Measurements from ENCODE around the gene ANKRD2. TPM values are rescaled to one million over a fixed set of nuclear protein-coding genes. Genes with fewer than 3 reads are reported as not detected.
"Not testable (repeated sequence)": the region's sequence is repeated elsewhere in the genome, so short reads cannot be mapped to it uniquely, and the experiment has no call there.

ANKRD2 gene
- total and polyA plus RNA-seq, 10 of the 15 experiments (the other 5 are each of a cell fraction or from before 2014, with no cell fraction given), result 0.18 to 0.23 TPM; not detected in 8

DNA sequence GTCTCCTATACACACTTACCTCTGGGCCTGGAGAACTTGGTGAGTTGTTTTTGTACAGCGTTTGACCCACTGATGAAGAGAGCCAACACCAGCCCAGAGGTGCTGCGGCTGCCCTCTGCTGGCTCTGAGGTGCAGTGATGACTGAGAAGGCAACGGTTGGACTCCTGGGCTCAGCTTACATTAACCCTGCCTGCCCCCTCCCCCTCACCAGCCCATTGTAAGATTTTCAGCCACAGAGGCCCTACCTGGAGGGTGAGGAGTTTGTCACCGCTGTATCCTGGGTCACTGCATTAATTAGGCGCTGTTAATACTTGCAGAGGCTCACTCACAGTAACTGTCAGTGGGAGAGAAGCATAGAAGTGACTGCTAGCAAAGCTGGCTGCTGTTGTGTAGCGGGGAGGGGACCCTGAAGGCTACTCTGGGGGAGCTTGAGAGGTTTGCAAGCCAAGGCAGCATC lies 19.0 kb upstream of the ANKRD2 start (continued):
- TF ChIP-seq, protein P1, sequence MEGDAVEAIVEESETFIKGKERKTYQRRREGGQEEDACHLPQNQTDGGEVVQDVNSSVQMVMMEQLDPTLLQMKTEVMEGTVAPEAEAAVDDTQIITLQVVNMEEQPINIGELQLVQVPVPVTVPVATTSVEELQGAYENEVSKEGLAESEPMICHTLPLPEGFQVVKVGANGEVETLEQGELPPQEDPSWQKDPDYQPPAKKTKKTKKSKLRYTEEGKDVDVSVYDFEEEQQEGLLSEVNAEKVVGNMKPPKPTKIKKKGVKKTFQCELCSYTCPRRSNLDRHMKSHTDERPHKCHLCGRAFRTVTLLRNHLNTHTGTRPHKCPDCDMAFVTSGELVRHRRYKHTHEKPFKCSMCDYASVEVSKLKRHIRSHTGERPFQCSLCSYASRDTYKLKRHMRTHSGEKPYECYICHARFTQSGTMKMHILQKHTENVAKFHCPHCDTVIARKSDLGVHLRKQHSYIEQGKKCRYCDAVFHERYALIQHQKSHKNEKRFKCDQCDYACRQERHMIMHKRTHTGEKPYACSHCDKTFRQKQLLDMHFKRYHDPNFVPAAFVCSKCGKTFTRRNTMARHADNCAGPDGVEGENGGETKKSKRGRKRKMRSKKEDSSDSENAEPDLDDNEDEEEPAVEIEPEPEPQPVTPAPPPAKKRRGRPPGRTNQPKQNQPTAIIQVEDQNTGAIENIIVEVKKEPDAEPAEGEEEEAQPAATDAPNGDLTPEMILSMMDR (IDR thresholded peaks at IDR 0.05 in 2 of 3, conservative IDR thresholded peaks at IDR 0.05 in 1 of 3; ENCODE audit: control insufficient read depth in 2 of 3, extremely low read depth in 1 of 3, insufficient read depth in 1 of 3, low read depth in 3 of 3, low read length in 3 of 3), result peak; percentile 80 to 94 (median 89)
- TF ChIP-seq, protein P2, sequence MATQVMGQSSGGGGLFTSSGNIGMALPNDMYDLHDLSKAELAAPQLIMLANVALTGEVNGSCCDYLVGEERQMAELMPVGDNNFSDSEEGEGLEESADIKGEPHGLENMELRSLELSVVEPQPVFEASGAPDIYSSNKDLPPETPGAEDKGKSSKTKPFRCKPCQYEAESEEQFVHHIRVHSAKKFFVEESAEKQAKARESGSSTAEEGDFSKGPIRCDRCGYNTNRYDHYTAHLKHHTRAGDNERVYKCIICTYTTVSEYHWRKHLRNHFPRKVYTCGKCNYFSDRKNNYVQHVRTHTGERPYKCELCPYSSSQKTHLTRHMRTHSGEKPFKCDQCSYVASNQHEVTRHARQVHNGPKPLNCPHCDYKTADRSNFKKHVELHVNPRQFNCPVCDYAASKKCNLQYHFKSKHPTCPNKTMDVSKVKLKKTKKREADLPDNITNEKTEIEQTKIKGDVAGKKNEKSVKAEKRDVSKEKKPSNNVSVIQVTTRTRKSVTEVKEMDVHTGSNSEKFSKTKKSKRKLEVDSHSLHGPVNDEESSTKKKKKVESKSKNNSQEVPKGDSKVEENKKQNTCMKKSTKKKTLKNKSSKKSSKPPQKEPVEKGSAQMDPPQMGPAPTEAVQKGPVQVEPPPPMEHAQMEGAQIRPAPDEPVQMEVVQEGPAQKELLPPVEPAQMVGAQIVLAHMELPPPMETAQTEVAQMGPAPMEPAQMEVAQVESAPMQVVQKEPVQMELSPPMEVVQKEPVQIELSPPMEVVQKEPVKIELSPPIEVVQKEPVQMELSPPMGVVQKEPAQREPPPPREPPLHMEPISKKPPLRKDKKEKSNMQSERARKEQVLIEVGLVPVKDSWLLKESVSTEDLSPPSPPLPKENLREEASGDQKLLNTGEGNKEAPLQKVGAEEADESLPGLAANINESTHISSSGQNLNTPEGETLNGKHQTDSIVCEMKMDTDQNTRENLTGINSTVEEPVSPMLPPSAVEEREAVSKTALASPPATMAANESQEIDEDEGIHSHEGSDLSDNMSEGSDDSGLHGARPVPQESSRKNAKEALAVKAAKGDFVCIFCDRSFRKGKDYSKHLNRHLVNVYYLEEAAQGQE (IDR thresholded peaks at IDR 0.05; ENCODE audit: low read depth, low read length), result no peak
- no peak for TF ChIP-seq NBN (IDR thresholded peaks at IDR 0.05)
- TF ChIP-seq SUPT20H (IDR thresholded peaks at IDR 0.05; ENCODE audit: borderline replicate concordance, control insufficient read depth, low read depth, low read length), result no peak
- TF ChIP-seq GATAD2B (conservative IDR thresholded peaks at IDR 0.05; ENCODE audit: low read depth), result no peak
- TF ChIP-seq ZNF622 (IDR thresholded peaks at IDR 0.05), result no peak
- TF ChIP-seq YY1 (IDR thresholded peaks at IDR 0.05; ENCODE audit: low read depth, low read length), result peak; percentile 45; the same call in 1 of the 2 replicates

DNA sequence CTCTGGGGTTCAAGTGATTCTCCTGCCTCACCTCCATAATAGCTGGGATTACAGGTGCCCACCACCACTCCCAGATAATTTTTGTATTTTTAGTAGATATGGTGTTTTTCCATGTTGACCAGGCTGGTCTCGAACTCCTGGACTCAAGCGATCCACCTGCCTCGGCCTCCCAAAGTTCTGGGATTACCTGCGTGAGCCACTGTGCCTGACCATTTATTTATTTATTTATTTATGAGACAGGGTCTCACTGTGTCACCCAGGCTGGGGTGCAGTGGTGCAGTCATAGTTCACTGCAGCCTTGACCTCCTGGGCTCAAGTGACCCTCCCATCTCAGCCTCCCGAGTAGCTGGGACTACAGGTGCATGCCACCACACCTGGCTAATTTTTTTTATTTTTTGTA lies 18.2 kb upstream of the ANKRD2 start:
- H3K9ac ChIP-seq (ENCODE audit: control insufficient read depth, insufficient read depth, low read length); H3K4me3 ChIP-seq; intact Hi-C loops (cut with micrococcal nuclease; ENCODE audit: unreplicated experiment); H3K36me3 ChIP-seq (ENCODE audit: control insufficient read depth in 2 of 2, insufficient read depth in 2 of 2, low read length in 1 of 2); H2AFZ ChIP-seq (ENCODE audit: control insufficient read depth, low read depth, low read length); POLR2A ChIA-PET; BruUV-seq (replicated peaks); H3K27me3 ChIP-seq (replicated peaks in 1 of 2; ENCODE audit: control insufficient read depth in 2 of 2, insufficient read depth in 2 of 2, low read length in 1 of 2); in situ Hi-C loops (cut with MboI); ATAC-seq; H3K79me2 ChIP-seq (ENCODE audit: control insufficient read depth, insufficient read depth, low read length); FAIRE-seq; H4K20me1 ChIP-seq (ENCODE audit: control insufficient read depth, insufficient read depth); H3K27ac ChIP-seq (ENCODE audit: control insufficient read depth, insufficient read depth); H3K9me3 ChIP-seq (replicated peaks; ENCODE audit: control insufficient read depth, insufficient read depth, low read length); DNase-seq (ENCODE audit: low read depth, low spot score); H3K4me2 ChIP-seq (ENCODE audit: control insufficient read depth, insufficient read depth): not testable (repeated sequence)
- SMC1A ChIA-PET (ENCODE audit: uncharacterized antibody, unreplicated experiment), result interaction anchor here (0.7 to 1.9 kb wide), 7 partner anchors 16 to 320 kb away, joined by 3 to 7 read pairs (median 3); partner anchors contain the start of gene ZFYVE27
- H3K4me1 ChIP-seq (ENCODE audit: control insufficient read depth, insufficient read depth, low read length), result peaks cover 18% of the 10 kb centered on the region
- RAD21 ChIA-PET (ENCODE audit: unreplicated experiment), result interaction anchor here (0.6 to 1.8 kb wide), 8 partner anchors 11 to 148 kb away, joined by 3 to 13 read pairs (median 4); no protein-coding TSS in a partner anchor
- 93% methylated on average over 5 of the region's 5 CpGs for WGBS (ENCODE audit: insufficient coverage, insufficient replicate concordance, low lambda C conversion rate, missing lambda C conversion rate)
- CTCF ChIA-PET, result interaction anchor here (0.8 to 5.9 kb wide), 23 partner anchors 8 to 1537 kb away, joined by 3 to 62 read pairs (median 4); partner anchors contain the start of genes ANKRD2 and RRP12

Data from GM12878 (cell line).